NCI-H2029 treated with DMSO at 0.1 percent for 48 hours (cell line): ENCODE results near the gene MED25.
A peak's percentile ranks its signal among the peaks of the same experiment; 100 is the strongest.

Source experiments
- DNase-seq: peaks from one replicate; lab custom pipeline; 2025; lab: John Stamatoyannopoulos, UW

The MED25 gene

DNA sequence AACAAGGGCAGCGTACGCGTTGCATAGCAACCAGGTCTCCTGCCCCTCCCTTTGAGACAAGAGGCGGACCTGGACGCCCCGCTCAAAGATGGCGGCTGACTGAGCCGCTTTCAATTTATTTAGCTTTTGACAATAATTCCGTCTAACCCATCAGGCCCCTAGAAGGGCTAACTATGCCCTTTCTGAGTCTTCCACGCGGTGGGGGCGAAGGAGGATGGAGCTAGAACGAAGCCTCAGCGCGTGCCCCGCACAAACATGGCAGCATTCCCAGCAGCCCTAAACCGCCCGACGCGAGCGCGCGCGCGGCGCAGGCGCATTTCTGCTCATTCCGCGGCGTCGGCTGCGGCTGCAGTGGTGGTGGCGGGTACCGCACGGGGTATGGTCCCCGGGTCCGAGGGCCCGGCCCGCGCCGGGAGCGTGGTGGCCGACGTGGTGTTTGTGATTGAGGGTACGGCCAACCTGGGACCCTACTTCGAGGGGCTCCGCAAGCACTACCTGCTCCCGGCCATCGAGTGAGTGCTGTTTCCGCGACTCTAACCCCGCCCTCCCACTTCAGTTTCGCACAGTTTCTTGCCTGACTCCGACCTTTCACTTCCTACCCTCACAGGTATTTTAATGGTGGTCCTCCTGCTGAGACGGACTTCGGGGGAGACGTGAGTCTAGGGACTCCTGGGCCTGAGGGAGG, at the start of gene MED25:
Gene MED25, plus strand, starts transcription at position 326 of the 685 bp plus-strand sequence. Its CDS starts 53 bp downstream, at position 379.
- peak; percentile 72 for DNase-seq

DNA sequence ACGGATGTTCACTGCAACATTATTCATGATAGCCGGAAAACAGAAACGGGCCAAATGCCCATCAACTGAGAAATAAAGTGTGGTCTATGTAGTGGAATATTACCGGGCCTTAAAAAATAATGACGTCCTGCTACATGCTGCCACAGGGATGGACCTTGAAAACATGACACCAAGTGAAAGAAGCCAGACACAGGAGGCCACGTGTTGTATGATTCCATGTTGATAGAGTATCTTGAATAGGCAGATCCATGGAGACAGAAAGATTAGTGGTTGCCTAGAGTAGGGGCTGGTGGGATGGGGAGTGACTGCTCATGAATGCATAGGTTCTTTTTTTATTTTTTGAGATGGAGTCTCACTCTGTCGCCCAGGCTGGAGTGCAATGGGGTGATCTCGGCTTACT, 47.6 kb upstream of the MED25 start:
- no peak for DNase-seq

DNA sequence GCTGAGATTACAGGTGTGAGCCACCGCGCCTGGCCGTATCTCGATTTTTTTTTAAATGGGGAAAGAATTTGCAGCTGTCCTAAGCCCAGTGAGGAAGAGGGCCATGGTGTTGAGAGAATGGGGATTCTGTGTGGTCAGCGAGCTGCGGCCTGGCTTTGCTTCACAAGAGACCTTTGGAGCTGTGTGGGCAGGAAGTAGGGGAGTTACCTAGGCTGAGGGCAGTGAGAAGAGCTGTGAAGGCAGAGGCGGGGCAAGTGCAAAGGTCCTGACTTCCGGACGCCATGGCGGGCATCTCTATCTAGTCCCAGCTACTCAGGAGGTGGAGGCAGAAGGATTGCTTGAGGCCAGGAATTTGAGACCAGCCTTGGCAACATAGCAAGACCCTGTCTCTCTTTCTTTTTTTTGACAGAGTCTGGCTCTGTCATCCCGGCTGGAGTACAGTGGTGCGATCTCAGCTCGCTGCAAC, 46.4 kb upstream of the MED25 start:
- DNase-seq: no peak

DNA sequence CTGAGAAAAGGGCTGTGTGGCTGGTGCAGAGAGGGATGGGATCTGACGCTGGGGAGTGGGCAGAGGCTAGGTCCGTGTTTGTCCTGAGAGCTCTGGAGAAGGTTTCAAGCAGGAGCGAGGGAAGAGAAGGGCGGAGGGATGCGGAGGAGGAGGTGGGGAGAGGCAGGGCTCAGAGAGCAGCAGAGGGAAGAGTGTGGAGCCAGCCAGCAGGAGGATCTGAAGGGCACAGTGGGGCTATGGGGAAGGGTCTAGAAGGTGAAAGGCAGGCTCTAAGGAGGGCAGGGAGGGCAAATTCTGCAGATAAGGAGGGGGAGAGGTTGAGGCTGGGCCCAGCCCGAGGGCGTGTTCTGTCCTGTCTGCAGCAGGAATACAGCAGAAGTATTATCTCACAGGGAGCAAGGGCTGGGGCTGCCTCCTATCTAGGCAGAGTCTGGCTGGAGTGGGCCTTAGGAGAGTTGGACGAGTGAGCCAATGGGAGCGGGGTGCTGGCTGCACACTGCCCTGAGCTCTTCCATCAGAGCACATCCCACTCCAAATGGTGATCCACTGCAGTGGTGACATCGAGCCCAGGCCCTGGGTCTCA, 45.1 kb upstream of the MED25 start:
- no peak for DNase-seq

DNA sequence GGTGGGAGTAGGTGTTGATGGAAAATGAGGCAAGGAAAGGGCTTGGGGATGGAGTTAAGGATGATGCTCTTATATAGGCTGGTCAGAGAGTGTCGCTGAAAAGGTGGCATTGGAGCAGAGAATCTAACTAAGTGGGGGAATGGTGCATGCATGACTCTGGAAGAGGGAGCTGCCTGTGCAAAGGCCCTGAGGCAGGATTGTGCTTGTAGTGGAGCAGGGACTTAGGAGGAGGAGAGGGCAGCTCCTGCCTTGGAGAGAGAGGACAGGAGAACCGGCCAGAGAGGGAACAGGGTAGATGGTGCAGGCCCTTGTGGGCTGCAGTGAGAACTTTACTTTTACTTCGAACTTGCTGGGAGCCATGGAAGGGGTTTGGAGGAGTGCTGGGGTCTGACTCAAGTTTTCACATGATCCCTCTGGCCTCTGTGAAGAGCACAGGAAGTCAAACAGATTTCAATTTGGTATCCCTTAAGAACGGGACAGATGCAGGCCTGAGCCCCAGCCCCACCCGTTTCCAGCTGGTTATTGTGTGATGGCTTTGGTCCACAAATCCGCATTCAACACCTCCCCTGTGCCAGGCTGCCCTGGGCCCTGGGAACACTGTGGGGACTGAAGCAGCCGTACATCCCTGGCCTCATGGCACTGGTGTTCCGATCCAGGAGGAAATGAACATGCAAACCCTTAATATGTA, 44.3 kb upstream of the MED25 start:
- DNase-seq: no peak

DNA sequence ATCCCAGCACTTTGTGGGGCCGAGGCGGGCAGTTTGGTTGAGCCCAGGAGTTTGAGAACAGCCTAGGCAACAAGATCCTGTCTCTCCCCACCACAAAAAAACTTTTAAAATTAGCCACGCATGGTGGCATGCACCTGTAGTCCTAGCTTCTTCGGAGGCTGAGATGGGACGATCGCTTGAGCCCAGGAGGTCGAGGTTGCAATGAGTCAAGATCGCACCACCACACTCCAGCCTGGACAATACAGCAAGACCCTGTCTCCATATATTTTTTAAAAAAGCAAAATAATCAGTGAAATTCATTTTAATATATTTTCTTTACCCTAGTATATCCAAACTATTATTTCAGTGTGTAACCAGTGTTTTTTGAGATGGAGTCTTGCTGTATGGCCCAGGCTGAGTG, 43.1 kb upstream of the MED25 start:
- DNase-seq: no peak

DNA sequence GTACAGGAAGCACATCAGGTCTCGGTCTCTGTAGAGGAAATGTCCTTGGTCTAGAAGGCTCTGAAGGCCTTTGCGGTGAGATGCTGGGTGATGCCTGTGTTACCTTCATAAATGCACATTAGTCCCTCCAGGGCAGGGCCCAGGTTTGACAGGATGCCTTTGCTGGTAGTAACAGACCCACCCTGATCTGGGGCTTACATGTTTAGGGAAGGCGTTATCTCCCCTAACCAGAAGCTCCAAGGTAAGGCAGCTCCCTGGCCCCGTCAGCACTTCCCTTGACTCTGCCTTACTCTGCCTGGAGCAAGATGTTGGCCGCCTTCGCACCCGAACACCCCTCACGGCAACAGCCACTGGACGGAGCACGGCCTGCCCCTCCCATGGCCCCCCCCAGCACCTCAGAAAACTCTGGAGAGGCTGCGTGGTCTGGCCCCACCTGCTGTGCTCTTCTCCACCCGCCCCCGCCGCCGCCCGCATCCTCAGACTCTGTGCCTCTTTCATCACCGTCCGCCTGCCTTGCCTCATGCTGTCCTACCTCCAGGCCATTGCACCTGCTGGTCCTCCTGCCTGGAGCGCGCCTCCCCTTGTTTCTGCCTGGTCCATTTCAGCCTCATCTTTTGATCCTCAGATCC, 42.2 kb upstream of the MED25 start:
- no peak for DNase-seq

DNA sequence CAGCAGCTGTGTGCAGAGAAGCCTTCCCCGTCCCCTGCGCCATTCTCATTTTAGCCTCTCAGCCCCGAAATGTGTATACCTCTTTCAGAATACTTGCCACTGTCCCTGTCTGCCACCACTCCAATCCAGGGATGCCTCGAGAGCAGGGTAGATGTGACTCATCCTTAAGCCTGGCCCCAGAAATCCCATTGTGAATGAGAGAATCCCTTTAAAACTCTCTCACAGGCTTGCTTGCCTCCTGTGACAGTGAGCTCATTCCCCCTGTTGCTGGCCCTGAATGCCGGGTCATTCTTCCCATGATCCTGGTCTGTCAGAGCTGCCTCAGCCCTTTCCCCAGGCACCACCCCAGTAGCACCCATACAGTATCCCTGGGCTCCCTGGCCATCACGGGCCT, 41.7 kb upstream of the MED25 start:
- no peak for DNase-seq

DNA sequence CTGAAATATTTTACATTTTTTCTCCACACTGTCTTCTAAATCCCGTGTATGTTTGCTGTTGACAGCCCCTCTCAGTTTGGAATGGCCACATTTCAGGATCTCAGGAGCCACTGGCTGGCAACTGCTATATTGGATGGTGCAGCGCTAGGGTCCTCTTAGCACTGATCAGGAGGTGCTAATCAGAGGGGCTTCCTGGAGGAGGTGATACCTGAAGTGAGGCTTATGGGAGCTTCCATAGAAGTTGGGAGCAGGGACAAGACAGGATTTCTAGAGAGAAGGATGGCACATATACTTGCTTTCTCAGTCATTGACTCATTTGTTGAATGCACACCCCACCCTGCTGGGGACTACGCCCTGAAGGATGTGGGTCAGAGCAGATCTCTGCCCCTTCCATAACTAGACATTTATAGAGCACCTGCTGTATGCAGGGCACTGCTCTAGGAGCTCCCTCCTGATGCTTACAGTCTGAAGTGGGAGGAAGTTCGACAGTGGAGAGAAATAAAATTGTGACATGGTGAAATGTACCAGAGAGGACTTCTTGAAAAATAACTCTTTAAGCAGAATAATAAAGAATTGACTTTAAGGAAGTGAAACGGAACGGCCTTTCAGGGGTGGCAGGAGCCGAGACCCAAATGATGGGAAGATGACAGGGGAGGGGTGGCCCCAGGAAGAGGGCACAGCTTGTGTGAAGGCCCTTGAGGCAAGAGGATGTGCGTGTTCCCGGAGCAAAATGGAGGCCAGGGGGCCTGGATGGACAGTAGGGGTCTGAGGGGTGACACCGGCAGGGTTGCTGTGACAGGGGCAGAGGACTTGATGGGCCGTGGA, 38.1 kb upstream of the MED25 start:
- DNase-seq: no peak

DNA sequence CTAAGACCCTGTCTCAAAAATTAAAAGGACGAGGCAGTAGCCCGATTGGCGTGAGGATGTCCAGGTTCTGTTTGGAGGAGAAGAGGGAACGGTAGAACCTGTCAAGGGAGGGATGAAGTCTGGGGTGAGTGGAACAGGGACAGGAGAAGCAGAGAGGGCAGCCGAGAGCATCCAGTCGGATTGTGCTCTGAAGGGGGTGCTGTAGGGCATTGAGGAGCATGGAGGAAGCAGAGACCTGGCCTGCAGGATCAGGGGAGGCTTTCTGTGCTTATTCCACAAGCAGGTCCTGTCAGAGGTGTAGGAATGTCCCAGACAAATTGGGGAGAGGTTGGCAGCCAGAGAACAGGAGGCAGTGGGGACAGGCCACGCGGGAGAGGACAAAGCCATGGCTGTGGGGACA, 37.2 kb upstream of the MED25 start:
- DNase-seq: no peak

DNA sequence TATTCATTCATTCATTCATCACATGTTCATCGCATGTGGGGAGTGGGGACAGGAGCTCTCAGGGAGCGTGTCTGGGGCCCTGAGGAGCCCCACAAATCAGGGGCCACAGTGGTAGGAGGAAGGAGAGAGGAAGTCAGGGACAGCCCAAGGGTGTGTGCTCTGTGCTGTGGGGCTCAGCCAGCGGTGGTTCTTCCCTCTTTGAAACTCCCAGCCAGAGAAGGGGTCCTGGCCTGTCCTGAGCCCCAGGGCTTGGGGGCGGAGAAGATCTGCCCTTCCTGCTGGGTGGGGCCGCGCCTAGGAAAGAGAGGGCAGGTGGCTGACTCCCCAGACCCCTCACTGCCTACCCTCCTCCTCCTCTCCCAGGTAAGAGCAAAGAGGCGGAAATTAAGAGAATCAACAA, 36.7 kb upstream of the MED25 start:
- DNase-seq: no peak

DNA sequence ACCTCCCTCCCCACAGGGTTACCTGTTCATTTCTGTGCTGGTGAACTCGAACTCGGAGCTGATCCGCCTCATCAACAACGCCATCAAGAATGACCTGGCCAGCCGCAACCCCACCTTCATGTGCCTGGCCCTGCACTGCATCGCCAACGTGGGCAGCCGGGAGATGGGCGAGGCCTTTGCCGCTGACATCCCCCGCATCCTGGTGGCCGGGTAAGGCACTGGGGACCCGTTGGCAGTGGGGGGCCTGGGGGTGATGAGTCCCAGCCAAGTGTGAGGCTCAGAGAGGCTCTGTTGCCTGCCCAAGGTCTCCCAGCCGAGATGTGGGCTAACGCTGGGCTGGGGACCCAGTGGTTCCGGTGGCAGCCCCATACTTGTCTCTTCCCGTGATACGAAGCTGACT, 35.6 kb upstream of the MED25 start:
- no peak for DNase-seq

DNA sequence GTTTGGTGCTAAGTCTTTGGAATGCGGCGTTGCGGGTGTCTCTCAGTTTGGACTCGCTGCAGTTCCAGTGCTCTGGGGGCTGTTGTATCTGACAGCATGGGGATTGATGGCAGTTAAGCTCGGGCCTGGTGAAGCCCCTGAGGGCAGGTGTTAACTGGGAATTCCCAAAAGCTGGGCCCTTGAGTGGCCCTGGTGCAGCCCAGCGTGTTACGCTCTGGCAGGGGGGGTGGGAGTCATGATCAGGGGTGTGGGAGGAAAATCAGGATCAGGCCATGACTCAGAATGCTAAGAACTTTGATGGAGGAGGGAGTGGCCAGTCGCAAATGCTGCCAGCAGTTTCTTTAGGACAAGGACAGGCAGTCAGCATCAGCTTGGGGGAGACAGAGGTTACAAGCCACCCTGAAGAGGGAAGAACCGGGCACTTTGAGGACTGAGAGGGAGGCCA, 31.7 kb upstream of the MED25 start:
- DNase-seq: no peak

DNA sequence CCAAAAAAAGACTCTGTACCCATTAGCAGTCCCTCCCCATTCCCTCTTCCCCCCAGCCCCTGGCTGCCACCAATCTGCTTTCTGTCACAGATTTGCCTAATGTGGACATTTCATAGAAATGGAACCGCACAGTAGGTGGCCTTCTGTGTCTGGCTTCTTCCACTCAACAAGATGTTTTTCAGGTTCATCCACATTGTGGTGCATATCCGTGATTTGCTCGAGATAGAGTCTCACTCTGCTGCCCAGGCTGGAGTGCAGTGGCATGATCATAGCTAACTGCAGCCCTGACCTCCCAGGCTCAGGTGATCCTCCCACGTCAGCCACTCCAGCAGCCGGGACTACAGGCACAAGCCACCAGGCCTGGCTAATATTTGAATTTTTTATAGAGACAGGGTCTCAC, 30.3 kb upstream of the MED25 start:
- no peak for DNase-seq

DNA sequence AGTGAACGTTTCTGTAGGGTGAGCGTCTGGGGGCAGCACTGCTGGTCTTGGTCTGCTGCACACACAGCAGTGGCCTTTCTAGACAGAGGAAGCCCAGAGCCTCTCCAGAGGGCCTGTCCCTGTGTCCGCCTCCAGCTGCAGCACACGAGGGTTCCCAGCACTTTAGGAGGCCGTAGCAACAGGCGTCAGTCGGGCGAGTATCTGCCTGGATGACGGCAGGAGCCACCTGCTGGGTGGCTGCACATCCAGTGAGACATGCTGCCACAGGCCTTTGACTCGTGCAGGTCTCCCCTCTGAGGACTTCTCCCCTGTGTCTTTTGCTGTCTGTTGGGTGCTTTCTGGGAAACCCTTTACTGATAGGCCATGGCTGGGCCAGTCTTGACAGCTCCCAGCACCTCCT, 29.2 kb upstream of the MED25 start:
- DNase-seq: no peak

DNA sequence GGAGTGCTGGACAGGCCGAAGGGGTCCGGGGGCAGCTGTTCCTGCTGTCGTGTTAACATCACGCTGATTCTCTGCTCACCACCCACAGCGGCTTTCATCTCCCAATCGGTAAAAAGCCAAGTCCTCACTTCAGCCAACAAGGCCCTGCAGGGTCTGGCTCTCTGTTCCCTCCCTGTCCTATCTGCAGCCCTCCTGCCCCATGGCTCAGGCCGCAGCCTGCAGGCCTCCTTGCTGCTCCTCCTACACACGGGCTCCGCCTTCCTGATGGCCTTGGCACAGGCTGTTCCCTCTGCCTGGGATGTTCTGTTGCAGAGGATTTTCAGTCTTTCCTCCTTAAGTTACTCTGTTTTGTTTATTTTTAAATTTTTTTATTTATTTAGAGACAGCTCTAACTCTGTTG, 27.2 kb upstream of the MED25 start:
- no peak for DNase-seq

DNA sequence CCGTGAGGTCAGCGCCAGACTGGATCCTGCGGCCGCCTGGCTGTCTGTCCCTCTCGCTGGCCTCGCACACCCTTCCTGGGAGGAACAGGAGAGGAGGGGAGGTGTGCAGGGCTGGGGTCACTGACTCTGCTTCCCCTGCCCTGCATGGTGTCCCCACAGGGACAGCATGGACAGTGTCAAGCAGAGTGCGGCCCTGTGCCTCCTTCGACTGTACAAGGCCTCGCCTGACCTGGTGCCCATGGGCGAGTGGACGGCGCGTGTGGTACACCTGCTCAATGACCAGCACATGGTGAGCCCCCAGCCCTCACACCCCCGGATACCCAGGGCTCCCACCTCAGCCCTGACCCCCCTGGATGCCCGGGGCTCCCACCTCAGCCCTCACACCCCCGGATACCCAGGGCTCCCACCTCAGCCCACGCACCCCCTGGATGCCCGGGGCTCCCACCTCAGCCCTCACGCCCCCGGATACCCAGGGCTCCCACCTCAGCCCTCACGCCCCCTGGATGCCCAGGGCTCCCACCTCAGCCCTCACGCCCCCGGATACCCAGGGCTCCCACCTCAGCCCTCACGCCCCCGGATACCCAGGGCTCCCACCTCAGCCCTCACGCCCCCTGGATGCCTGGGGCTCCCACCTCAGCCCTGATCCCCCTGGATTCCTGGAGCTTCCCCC, 26.2 kb upstream of the MED25 start:
- no peak for DNase-seq

DNA sequence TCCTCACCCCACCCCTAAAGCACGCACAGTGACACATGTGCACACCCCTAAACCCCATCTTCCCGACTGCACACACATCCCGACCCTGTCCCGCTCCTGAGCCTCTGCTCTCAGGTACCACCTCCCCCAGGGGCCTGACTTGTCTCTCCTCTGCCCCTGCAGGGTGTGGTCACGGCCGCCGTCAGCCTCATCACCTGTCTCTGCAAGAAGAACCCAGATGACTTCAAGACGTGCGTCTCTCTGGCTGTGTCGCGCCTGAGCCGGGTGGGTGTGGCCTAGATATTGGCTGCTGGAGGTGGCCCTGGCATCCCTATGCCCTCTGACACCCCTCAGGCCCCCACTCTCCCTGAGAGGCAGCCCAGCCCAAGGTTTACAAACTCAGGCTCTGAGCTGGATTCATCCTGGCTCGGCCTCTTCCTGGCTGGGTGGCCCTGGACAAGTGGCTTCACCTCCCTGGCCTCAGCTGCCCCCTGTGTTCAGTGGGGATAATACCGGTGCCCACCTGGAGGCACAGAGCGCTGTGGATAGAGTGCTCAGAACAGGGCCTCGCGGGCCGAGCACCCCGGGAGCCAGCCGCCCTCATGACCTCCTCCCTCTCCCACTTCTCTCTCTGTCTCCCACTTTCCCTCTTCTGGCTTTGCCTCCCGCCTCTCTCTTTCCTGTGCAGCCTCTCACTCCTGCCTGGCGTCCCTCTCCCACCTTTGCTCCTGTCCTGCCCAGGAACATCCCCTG, 25.1 kb upstream of the MED25 start:
- DNase-seq: no peak

DNA sequence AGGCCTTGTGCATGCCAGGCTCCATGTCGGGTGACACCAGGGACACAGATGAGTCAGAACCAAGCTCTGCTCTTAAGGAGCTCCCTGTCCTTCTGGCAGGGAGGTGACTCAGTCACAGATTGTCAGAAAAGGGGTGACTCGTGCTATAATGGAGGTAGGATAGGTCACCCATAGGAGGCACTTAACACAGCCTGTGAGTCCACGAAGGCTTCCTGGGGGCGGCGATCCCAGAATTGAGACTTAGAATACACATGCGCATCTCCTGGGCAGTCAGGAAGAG, 24.6 kb upstream of the MED25 start:
- DNase-seq: no peak

DNA sequence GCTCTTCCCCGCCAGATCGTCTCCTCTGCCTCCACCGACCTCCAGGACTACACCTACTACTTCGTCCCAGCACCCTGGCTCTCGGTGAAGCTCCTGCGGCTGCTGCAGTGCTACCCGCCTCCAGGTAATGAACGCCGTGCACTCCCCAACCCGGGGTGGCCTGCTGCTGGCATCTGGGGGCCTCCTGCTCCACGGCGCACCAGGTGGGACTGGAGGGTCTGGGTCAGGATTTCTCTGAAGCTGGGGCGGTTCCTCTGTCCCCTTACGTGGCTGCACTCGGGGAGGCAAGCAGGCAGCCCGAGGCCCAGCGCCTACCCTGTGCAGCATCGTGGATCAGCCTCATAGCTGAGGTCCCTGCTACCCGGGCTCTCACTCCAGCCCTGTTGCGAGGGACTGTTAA, 22.5 kb upstream of the MED25 start:
- no peak for DNase-seq

DNA sequence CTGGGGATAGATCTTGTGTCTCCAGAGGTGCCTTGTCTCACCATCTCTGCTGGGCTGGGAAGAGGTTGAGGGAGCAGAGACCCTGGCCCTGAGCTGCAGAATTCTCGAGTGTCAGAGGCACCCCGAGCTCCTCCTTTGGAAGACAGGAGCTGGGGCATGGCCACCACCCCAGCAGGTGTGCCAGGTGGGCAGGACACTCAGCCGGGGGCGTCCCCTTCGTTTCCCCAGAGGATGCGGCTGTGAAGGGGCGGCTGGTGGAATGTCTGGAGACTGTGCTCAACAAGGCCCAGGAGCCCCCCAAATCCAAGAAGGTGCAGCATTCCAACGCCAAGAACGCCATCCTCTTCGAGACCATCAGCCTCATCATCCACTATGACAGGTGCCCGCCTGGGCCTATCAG, 19.5 kb upstream of the MED25 start:
- DNase-seq: no peak
